GM18499 (cell line): ENCODE data around the gene MRPL40.
A peak's percentile ranks its signal among the peaks of the same experiment; 100 is the strongest.
"Not testable (repeated sequence)": the region's sequence is repeated elsewhere in the genome, so short reads cannot be mapped to it uniquely, and the experiment has no call there.

Experiments
- ATAC-seq: cut with Tn5 transposase; IDR thresholded peaks from one replicate; pipeline ENCODE4 v1.9.1; 2021; ENCODE audit warnings: moderate number of reproducible peaks; ENCODE audit not compliant: insufficient read depth, unreplicated experiment

Gene MRPL40

GRCh38 chr22:19436444-19437161 lies 4.3 kb downstream of the MRPL40 start:
- not testable (repeated sequence) for ATAC-seq

- ATAC-seq, result no peak
Observed at GRCh38 chr22:19438298-19438697, 6.0 kb downstream of the MRPL40 start.

DNA sequence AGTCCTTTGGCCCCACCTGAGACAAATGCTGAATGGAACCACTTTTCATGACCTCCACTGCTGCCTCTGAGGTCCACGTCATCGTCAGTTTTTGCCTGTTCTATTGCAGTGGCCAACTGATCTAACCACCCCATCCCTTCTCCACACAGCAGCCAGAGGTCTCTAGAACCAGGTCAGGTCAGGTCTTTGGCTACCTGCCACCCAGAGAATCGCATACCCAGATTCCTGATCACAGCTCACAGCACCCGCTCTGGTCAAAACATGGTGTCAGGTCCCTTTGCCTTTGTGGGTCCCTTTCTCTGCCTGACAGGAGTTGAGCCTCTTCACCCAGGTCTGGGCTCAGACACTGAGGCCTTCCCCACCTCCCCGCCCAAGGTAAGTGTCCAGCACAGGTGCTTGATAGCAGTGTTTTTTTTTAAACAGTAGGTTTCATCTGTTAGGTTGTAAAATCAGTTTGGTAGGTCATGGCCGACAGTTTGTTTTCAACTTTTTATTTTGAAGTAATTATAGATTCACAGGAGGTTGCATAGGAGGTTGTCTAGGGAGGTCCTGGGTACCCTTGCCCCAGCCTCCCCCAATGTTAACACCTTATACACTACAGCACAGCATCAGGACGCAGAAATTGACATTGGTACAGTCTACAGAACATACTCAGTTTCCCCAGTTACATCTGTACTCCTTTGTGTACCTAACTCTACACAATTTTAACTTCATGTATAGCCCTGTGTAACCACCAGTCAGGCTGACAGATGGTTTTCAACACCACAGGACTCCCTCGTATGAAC lies 8.3 kb downstream of the MRPL40 start:
- ATAC-seq, result no peak

- ATAC-seq, result no peak
Observed at GRCh38 chr22:19442166-19442565, 9.8 kb downstream of the MRPL40 start.

- ATAC-seq, result no peak
Observed at GRCh38 chr22:19443544-19444211, 11.3 kb downstream of the MRPL40 start.

DNA sequence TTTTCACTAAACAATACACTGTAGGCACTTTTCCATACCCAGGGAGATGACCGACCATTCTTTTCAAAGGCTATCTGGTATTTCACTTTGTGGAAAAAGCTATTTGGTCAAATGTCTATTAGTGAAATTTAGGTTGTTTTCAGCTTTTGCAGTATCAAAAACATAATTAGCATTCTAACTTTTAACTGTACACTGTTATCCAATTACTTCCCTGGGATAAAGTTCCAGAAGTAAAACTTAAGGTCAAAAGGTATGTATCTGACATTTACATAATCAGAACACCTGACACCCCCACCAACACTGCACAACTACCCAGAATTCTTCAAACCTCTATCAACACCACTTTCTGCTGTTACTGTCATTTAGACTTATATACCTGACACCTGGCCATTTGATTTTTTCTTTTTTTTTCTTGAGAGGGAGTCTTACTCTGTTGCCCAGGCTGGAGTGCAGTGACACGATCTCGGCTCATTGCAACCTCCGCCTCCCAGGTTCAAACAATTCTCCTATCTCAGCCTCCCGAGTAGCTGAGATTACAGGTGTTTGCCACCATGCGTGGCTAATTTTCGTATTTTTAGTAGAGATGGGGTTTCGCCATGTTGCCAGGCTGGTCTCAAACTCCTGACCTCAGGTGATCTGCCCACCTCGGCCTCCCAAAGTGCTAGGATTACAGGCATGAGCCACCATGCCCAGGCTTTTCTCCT lies 13.1 kb downstream of the MRPL40 start:
- not testable (repeated sequence) for ATAC-seq

- no peak for ATAC-seq
Observed at GRCh38 chr22:19446603-19447329, 14.4 kb downstream of the MRPL40 start.

- ATAC-seq, result peak; percentile 60
Observed at GRCh38 chr22:19447330-19448075, 15.2 kb downstream of the MRPL40 start, which contains the start of gene C22orf39. Gene C22orf39 (minus strand): TSS chr22:19447711. CDS start chr22:19447688, 23 bp downstream.

DNA sequence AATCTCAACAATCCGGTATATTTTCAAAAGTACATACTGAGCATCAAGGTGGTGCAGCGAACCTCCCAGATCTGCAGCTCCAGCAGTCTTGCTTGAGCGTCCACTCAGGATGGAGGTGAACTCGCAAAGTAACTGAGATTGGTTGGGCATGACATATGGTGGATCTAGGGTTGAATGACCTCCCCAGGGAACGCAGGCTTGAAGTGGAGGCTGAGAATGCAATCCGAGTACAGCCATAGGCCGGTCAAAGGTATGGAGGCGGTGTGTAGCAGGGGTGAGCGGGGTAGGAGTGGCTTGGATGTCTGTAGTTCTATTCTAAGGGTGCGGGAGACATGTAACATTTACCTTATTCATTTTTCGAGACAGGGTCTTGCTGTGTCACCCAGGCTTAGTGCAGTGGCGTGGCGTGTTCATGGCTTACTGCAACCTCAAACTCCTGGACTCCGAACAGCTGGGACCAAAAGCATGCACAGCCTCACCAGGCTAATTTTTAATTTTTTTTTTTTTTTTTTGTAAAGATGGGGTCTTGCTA lies 15.8 kb downstream of the MRPL40 start:
- ATAC-seq, result no peak

DNA sequence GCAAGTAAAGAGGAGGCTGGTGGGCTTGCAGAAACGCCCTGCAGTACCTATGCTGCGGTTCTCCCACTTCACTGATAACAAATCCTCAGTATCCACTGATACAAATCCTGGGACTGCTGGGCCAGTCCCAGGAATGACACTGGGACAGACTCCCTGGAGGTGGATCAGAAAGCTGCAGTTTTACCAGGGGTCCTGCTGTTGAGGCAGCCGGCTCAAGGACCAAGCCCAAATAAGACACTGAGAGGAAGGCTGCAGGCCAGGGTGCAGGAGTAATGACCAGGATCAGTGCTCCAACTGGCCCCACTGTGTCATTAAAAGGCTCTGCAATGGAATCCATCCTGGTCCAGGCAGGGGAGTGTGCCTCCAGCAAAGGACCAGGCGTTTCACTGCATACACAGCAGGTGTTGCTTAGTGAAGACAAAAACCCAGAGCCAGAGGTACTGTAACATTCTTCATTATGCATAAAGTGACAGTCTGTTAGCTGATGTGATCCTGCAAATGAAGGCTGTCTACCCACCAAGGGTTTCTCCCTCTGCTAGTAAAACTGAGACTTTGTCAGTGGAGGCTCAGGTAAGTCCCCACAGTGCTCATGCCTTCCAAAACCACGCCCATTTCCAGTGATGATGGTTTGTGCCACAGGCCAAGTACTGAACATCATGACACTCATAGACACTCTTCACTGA lies 16.5 kb downstream of the MRPL40 start:
- ATAC-seq, result no peak

DNA sequence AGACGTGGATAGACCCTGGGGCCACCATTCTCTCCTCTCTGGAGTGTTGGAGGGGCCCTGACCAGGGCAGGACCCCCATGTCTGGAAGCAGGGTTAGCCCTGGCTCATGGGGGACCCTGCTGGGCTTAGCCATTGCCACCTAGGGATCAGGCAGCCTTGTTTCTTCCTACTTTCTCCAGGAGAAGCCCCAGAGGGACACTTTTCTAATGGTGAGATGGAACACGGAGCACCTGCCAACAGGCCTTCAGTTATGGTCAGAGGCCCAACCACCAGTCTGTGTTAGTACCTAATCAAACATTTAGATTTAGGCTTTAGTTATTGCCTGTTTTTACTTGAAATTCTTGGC lies 17.1 kb downstream of the MRPL40 start:
- ATAC-seq, result no peak

GRCh38 chr22:19450363-19451175 lies 18.2 kb downstream of the MRPL40 start:
- no peak for ATAC-seq

GRCh38 chr22:19451570-19451969 lies 19.2 kb downstream of the MRPL40 start:
- ATAC-seq, result no peak

DNA sequence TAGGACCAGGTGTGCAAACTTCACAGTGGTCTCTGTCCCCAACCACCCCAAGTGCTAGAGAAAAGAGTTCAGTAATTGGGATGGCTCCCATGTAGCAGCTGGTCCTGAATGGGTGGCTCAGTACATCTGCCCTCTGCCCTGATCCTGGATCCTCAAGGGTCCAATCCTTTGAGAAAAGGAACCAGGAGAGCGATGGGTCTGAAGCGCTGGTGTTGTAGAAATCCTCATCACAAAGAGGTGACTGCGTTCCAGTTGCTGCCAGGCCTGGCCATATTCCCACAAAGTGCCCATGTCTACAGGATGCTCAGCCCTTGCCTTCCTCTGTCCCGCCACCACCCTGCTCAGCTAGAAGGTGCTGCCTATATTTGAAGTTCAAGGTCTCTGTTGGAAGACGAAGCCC lies 21.4 kb downstream of the MRPL40 start:
- ATAC-seq, result no peak

DNA sequence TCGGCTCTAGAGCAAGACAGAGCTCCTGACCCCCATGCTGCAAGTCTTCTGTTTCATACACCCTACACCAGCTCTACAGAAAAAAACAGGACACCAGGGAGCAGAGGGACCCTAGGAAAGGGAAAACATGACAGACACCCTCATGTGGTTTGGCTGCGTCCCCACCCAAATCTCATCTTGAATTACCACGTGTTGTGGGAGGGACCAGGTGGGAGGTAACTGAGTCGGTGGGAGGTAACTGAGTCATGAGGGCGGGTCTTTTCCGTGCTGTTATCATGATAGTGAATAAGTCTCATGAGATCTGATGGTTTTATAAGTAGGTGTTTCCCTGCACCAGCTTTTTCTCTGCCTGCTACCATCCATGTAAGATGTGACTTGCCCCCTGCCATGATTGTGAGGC lies 21.8 kb downstream of the MRPL40 start:
- no peak for ATAC-seq

DNA sequence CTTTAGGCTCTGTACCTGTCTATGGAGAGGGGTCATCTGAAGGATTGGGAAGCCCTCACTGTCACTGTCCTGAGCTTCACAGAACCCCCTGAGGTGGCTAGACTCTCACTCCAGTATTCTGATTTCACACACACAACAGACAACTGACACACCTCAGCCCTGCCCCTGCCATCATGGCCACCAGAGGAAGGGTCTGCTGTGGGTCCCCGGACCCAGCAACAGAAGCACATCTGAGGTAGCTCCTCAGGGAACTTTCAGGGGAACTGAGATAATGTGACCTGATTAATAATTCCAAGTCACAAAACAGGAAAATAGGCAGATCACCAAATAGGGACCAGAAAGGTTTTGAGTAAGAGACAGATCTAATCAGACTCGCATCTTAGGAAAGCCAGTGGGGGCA lies 22.7 kb downstream of the MRPL40 start:
- no peak for ATAC-seq

DNA sequence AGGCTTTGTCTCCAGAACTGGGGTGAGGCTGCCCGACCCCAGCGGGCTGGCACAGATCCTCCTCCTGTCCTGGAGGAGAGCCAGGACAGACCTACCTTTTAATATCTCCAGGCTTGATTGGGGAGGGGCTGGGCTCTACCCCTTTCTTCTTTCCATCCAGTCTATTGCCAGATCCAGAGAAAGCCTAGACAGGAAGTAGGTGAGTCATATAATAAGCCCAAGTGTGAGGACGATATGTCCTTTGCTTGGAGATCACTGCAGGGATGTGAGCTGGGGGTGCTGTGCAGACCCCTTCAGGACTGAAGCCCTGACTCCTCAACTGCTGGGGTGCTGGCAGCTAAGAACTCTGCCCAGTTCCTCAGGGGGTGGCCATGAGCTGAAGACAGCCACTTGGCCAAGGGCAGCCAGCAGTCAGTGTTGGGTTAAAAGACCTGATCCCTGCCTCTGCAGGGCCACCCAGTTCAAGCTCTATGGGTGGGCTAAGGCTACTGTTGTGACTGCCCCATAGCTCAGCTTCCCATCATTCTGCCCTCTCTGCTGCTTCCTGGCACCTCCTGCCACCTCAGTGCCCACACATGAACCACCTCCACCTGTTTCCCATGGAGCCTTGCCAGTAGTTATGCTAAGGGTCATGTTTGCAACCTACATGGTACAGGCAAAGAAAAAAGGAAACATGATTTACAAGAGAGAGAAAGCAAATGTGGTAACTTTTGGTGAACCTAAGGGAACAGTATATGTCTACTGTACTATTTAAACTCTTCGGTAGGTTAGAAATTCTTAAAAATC lies 23.4 kb downstream of the MRPL40 start:
- no peak for ATAC-seq
